Measurements from ENCODE around the gene ACADSB.

DNA sequence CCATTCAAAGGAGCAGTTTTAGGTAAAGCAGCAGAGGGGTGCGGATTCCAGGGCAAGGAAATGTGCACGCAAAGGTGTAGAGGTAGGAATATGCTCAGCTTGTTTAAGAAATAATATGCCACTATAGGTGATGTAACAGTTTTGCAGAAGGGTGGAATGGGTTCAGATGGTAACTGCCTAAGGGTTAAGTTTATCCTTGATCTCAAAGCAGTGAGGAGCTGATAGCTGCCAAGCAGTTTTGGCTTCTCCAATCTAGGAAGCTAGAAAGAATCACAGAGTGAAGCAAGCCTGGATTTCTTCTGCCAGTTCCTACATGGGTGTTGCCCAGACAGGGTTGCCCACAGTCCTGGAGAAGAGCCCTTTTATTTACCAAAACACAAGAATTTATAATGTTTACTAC, 6.0 kb downstream of the ACADSB start:
- TF ChIP-seq, protein P1, sequence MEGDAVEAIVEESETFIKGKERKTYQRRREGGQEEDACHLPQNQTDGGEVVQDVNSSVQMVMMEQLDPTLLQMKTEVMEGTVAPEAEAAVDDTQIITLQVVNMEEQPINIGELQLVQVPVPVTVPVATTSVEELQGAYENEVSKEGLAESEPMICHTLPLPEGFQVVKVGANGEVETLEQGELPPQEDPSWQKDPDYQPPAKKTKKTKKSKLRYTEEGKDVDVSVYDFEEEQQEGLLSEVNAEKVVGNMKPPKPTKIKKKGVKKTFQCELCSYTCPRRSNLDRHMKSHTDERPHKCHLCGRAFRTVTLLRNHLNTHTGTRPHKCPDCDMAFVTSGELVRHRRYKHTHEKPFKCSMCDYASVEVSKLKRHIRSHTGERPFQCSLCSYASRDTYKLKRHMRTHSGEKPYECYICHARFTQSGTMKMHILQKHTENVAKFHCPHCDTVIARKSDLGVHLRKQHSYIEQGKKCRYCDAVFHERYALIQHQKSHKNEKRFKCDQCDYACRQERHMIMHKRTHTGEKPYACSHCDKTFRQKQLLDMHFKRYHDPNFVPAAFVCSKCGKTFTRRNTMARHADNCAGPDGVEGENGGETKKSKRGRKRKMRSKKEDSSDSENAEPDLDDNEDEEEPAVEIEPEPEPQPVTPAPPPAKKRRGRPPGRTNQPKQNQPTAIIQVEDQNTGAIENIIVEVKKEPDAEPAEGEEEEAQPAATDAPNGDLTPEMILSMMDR (IDR thresholded peaks at IDR 0.05; ENCODE audit: poor library complexity) = no peak
- TF ChIP-seq EZH2phosphoT487 (IDR thresholded peaks at IDR 0.05; ENCODE audit: low read depth, severe bottlenecking, unreplicated experiment) (no peak), EZH2 (IDR thresholded peaks at IDR 0.05; ENCODE audit: borderline replicate concordance) (no peak)

Data from hepatocyte (in vitro differentiated cells).